Loucy (cell line): ENCODE results near the gene FAAH.

Experiments
- H2AFZ ChIP-seq: fragments of 200-600 bp; sonication (generic); 2 replicates; pipeline ENCODE4 v1.6.0; 2016; ENCODE audit warnings: antibody characterized with exemption, mild to moderate bottlenecking, low read length, moderate library complexity
- H3F3A ChIP-seq: fragments of 200-600 bp; 2 replicates; pipeline ENCODE4 v1.6.0; 2016; ENCODE audit warnings: antibody characterized with exemption, low read depth, mild to moderate bottlenecking
- H3K27me3 ChIP-seq: fragments of 200-600 bp; sonication (generic); 2 replicates; pipeline ENCODE4 v1.6.1; 2014; ENCODE audit warnings: low read length, mild to moderate bottlenecking; ENCODE audit not compliant: insufficient read depth, poor library complexity, severe bottlenecking
- H3K36me3 ChIP-seq: fragments of 200-600 bp; sonication (generic); 2 replicates; pipeline ENCODE4 v1.6.1; 2016; ENCODE audit warnings: low read length; ENCODE audit not compliant: insufficient read depth
- H3K4me1 ChIP-seq: fragments of 200-600 bp; sonication (generic); 2 replicates; pipeline ENCODE4 v1.5.1; 2014; ENCODE audit warnings: low read length, mild to moderate bottlenecking; ENCODE audit not compliant: insufficient read depth, poor library complexity, severe bottlenecking
- H3K4me2 ChIP-seq: fragments of 200-600 bp; sonication (generic); 2 replicates; pipeline ENCODE4 v1.6.0; 2014; ENCODE audit warnings: antibody characterized with exemption, low read length, low read depth, mild to moderate bottlenecking; ENCODE audit not compliant: poor library complexity, severe bottlenecking
- H3K4me3 ChIP-seq: fragments of 200-600 bp; sonication (generic); 2 replicates; pipeline ENCODE4 v1.5.1; 2014; ENCODE audit warnings: low read length, mild to moderate bottlenecking, mixed read lengths; ENCODE audit not compliant: poor library complexity, severe bottlenecking
- H3K79me2 ChIP-seq: fragments of 200-600 bp; sonication (generic); 2 replicates; pipeline ENCODE4 v1.6.1; 2014; ENCODE audit warnings: low read length; ENCODE audit not compliant: insufficient read depth
- H3K9ac ChIP-seq: fragments of 200-600 bp; sonication (generic); 2 replicates; pipeline ENCODE4 v1.6.0; 2014; ENCODE audit warnings: mild to moderate bottlenecking, low read depth, low read length, moderate library complexity; ENCODE audit not compliant: poor library complexity, severe bottlenecking
- H3K9me2 ChIP-seq: fragments of 200-600 bp; sonication (generic); replicated peaks from 2 replicates; pipeline ENCODE4 v1.6.1; 2016; ENCODE audit warnings: low read depth, low read length, mixed read lengths
- H3K9me3 ChIP-seq: fragments of 200-600 bp; sonication (generic); 2 replicates; pipeline ENCODE4 v1.6.1; 2014; ENCODE audit warnings: mild to moderate bottlenecking, antibody characterized with exemption, low read length, low read depth; ENCODE audit not compliant: insufficient read depth
- H4K20me1 ChIP-seq: fragments of 200-600 bp; sonication (generic); 2 replicates; pipeline ENCODE4 v1.6.0; 2014; ENCODE audit warnings: antibody characterized with exemption, low read length, mild to moderate bottlenecking; ENCODE audit not compliant: insufficient read depth, poor library complexity, severe bottlenecking
- EZH2phosphoT487 ChIP-seq: fragments of 200-600 bp; IDR thresholded peaks from 2 replicates; pipeline ENCODE4 v1.6.1; 2018; ENCODE audit warnings: antibody characterized with exemption, mild to moderate bottlenecking, moderate library complexity, borderline replicate concordance
- TF ChIP-seq, protein P1 (sequence below): fragments of 200-600 bp; sonication (generic); conservative IDR thresholded peaks from 2 replicates; pipeline ENCODE4 v1.5.1; 2014; ENCODE audit warnings: mild to moderate bottlenecking, antibody characterized with exemption, low read length

FAAH gene

DNA sequence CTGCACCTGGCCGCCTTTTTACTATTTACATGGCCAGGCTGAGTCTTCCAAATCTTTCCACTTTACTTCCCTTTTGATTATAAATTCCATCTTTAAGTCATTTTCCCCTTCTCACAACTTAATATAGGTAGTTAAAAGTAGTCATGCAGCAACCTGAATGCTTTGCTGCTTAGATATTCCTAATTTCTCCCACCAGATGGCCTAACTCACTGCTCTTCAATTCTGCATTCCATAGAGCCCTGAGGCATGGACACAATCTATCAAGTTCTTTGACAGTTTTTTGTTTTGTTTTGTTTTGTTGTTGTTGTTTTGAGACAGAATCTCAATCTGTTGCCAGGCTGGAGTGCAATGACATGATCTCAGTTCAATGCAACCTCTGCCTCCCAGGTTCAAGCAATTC, 21.7 kb upstream of the FAAH start:
- Histone ChIP-seq H3K4me1 (no peaks in the 10 kb centered on the region), H3K4me3 (no peak overlapping the region), H4K20me1 (no peaks in the 10 kb centered on the region), H3K4me2 (no peak overlapping the region), H3K27me3 (no peaks in the 10 kb centered on the region), H3F3A (no peaks in the 10 kb centered on the region), H3K9me3 (no peaks in the 10 kb centered on the region), H3K9ac (no peak overlapping the region), H3K36me3 (peaks cover 8% of the 10 kb centered on the region; the same call in 1 of the 2 replicates), H3K9me2 (no peaks in the 10 kb centered on the region), H2AFZ (no peak overlapping the region), H3K79me2 (no peaks in the 10 kb centered on the region)
- TF ChIP-seq, protein P1, sequence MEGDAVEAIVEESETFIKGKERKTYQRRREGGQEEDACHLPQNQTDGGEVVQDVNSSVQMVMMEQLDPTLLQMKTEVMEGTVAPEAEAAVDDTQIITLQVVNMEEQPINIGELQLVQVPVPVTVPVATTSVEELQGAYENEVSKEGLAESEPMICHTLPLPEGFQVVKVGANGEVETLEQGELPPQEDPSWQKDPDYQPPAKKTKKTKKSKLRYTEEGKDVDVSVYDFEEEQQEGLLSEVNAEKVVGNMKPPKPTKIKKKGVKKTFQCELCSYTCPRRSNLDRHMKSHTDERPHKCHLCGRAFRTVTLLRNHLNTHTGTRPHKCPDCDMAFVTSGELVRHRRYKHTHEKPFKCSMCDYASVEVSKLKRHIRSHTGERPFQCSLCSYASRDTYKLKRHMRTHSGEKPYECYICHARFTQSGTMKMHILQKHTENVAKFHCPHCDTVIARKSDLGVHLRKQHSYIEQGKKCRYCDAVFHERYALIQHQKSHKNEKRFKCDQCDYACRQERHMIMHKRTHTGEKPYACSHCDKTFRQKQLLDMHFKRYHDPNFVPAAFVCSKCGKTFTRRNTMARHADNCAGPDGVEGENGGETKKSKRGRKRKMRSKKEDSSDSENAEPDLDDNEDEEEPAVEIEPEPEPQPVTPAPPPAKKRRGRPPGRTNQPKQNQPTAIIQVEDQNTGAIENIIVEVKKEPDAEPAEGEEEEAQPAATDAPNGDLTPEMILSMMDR = no peak
- no peak for TF ChIP-seq EZH2phosphoT487

GRCh38 chr1:46379996-46380395, 14.1 kb upstream of the FAAH start:
- no peak overlapping the region for H3K9ac ChIP-seq
- H3K27me3 ChIP-seq = no peaks in the 10 kb centered on the region
- no peak overlapping the region for H3K4me3 ChIP-seq
- H3K9me3 ChIP-seq = no peaks in the 10 kb centered on the region
- H3F3A ChIP-seq = no peaks in the 10 kb centered on the region
- TF ChIP-seq, protein P1 = no peak
- no peak for TF ChIP-seq EZH2phosphoT487
- H3K4me2 ChIP-seq = no peak overlapping the region
- H3K4me1 ChIP-seq = no peaks in the 10 kb centered on the region
- H4K20me1 ChIP-seq = no peaks in the 10 kb centered on the region
- H3K9me2 ChIP-seq = no peaks in the 10 kb centered on the region
- no peak overlapping the region for H2AFZ ChIP-seq
- H3K79me2 ChIP-seq = no peaks in the 10 kb centered on the region
- no peaks in the 10 kb centered on the region for H3K36me3 ChIP-seq

DNA sequence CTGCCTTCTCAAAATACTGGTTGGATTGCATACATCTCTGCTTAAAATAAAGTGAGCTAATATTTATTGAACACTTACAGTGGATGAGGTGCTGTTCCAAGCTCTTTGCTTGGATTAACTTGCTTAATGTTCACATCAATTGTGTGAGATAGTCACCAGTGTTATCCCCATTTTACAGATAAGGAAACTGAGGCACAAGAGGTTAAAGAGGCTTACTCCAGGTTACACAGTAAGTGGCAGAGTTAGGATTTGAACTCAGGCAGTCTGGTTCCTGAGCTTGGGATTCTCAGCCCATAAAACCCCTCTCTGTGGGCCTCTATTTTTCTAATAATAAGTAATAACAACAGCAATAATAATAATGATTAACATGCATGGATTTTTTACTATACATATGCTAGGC, 13.6 kb upstream of the FAAH start:
- no peaks in the 10 kb centered on the region for H4K20me1 ChIP-seq
- no peaks in the 10 kb centered on the region for H3F3A ChIP-seq
- TF ChIP-seq, protein P1 = no peak
- no peak for TF ChIP-seq EZH2phosphoT487
- no peaks in the 10 kb centered on the region for H3K36me3 ChIP-seq
- H3K79me2 ChIP-seq = no peaks in the 10 kb centered on the region
- no peaks in the 10 kb centered on the region for H3K9me3 ChIP-seq
- H2AFZ ChIP-seq = no peak overlapping the region
- no peak overlapping the region for H3K9ac ChIP-seq
- no peak overlapping the region for H3K4me2 ChIP-seq
- no peak overlapping the region for H3K4me3 ChIP-seq
- no peaks in the 10 kb centered on the region for H3K4me1 ChIP-seq
- H3K27me3 ChIP-seq = no peaks in the 10 kb centered on the region
- H3K9me2 ChIP-seq = no peaks in the 10 kb centered on the region
